Hepatocyte (in vitro differentiated cells): ENCODE measurements around the gene PTPRN2.

ENCODE experiments used
- CTCF ChIP-seq: fragments of 200-600 bp; sonication (generic); IDR thresholded peaks from 2 replicates; pipeline ENCODE4 v1.5.1; 2016; ENCODE audit warnings: antibody characterized with exemption, mild to moderate bottlenecking; ENCODE audit not compliant: poor library complexity
- EZH2phosphoT487 ChIP-seq: fragments of 200-600 bp; sonication (generic); IDR thresholded peaks from one replicate; pipeline ENCODE4 v1.6.1; 2018; ENCODE audit warnings: antibody characterized with exemption, mild to moderate bottlenecking, low read depth, moderate library complexity; ENCODE audit not compliant: unreplicated experiment, severe bottlenecking

GRCh38 chr7:158494643-158495042, 93.0 kb downstream of the PTPRN2 start:
- TF ChIP-seq EZH2phosphoT487 (no peak), CTCF (no peak)
